ENCODE data around the gene ZSCAN20.

ZSCAN20 gene

GRCh38 chr1:33443705-33444180 is 28.7 kb upstream of the ZSCAN20 start:
- DNase-seq, result no peak

GRCh38 chr1:33445108-33445507 is 27.3 kb upstream of the ZSCAN20 start:
- DNase-seq, result no peak

- DNase-seq, result no peak
Observed at GRCh38 chr1:33446590-33446989, 25.9 kb upstream of the ZSCAN20 start.

- DNase-seq, result no peak
Observed at GRCh38 chr1:33454646-33455282, 17.7 kb upstream of the ZSCAN20 start.

GRCh38 chr1:33455539-33456501 is 16.6 kb upstream of the ZSCAN20 start:
- peak; percentile 87 for DNase-seq

- peak; percentile 55 for DNase-seq
Observed at GRCh38 chr1:33456502-33456886, 16.0 kb upstream of the ZSCAN20 start.

GRCh38 chr1:33459691-33460090 is 12.8 kb upstream of the ZSCAN20 start:
- no peak for DNase-seq

GRCh38 chr1:33460144-33460543 is 12.3 kb upstream of the ZSCAN20 start:
- DNase-seq, result no peak

GRCh38 chr1:33460947-33461629 is 11.4 kb upstream of the ZSCAN20 start:
- no peak for DNase-seq

GRCh38 chr1:33462405-33463164 is 9.9 kb upstream of the ZSCAN20 start:
- DNase-seq, result no peak

- DNase-seq, result no peak
Observed at GRCh38 chr1:33464552-33464951, 7.9 kb upstream of the ZSCAN20 start.

- no peak for DNase-seq
Observed at GRCh38 chr1:33465316-33465715, 7.1 kb upstream of the ZSCAN20 start.

- DNase-seq, result no peak
Observed at GRCh38 chr1:33466159-33466558, 6.3 kb upstream of the ZSCAN20 start.

GRCh38 chr1:33468011-33468410 is 4.4 kb upstream of the ZSCAN20 start:
- no peak for DNase-seq

GRCh38 chr1:33468531-33468930 is 3.9 kb upstream of the ZSCAN20 start:
- no peak for DNase-seq

GRCh38 chr1:33468967-33469366 is 3.5 kb upstream of the ZSCAN20 start:
- DNase-seq, result no peak

- DNase-seq, result peak; percentile 37
Observed at GRCh38 chr1:33469691-33470090, 2.8 kb upstream of the ZSCAN20 start.

- peak; percentile 95 for DNase-seq
Observed at GRCh38 chr1:33470495-33471012, 1.9 kb upstream of the ZSCAN20 start.

- no peak for DNase-seq
Observed at GRCh38 chr1:33471416-33471815, 1.0 kb upstream of the ZSCAN20 start.

- no peak for DNase-seq
Observed at GRCh38 chr1:33473900-33474299, 1.5 kb downstream of the ZSCAN20 start.

- no peak for DNase-seq
Observed at GRCh38 chr1:33477451-33477850, 5.0 kb downstream of the ZSCAN20 start.

- DNase-seq, result no peak
Observed at GRCh38 chr1:33482412-33482811, 10.0 kb downstream of the ZSCAN20 start.
